Uterus (tissue), 4 donors: Measurements from ENCODE around the gene SLC6A18. TPM values are rescaled to one million over a fixed set of nuclear protein-coding genes. Genes with fewer than 3 reads are reported as not detected.

ENCODE experiments used
- DNase-seq, 2 donors: peaks; one replicate each; pipeline ENCODE4 v3.0.0-alpha.2; 2019 to 2020
- H3K27ac ChIP-seq, 2 donors: fragments of 200-600 bp; sonication (generic); 1 replicate in 1 of 2; 2 replicates in 1 of 2; pipeline ENCODE4 v1.5.1; 2016 to 2018
- H3K27me3 ChIP-seq, 2 donors: fragments of 200-600 bp; sonication (generic); one replicate each; pipeline ENCODE4 v1.5.1; 2018 to 2019; ENCODE audit warnings: control low read depth in 1 of 2
- H3K36me3 ChIP-seq, 2 donors: fragments of 200-600 bp; sonication (generic); one replicate each; pipeline ENCODE4 v1.5.1; 2019; ENCODE audit warnings: control low read depth in 1 of 2
- H3K4me1 ChIP-seq, 2 donors: fragments of 200-600 bp; sonication (generic); one replicate each; pipeline ENCODE4 v1.5.1; 2018 to 2019; ENCODE audit warnings: control low read depth in 1 of 2
- H3K4me3 ChIP-seq, 2 donors: fragments of 200-600 bp; sonication (generic); 1 replicate in 1 of 2; 2 replicates in 1 of 2; pipeline ENCODE4 v1.5.1; 2018 to 2019; ENCODE audit warnings: mild to moderate bottlenecking in 1 of 2
- H3K9me3 ChIP-seq, 2 donors: fragments of 200-600 bp; sonication (generic); one replicate each; pipeline ENCODE4 v1.5.1; 2019; ENCODE audit warnings: control low read depth in 1 of 2
- POLR2A ChIP-seq, 2 donors: fragments of 450-650 bp; IDR thresholded peaks; one replicate each; pipeline ENCODE4 v1.6.1; 2016; ENCODE audit warnings: antibody characterized with exemption in 2 of 2, mild to moderate bottlenecking in 1 of 2, moderate library complexity in 1 of 2
- intact Hi-C: fragments of 100-400 bp; cut with DNase I; formaldehyde crosslinking; loops from one replicate; pipeline ENCODE4 v1.15.1; 2023; ENCODE audit warnings: low total_unique reads
- total RNA-seq, 4 donors: library from RNA; depleted of rRNA in 3 of 4; stranded (reverse); fragments of >200 nt in 3 of 4; gene quantifications; one replicate each; pipeline versions ENCODE4 v1.1.0 to v1.2.4, GENCODE V29; 2014 to 2023
- TF ChIP-seq, protein P1 (sequence below), 4 experiments: fragments of 200-600 bp in 2 of 4; fragments of 450-650 bp in 2 of 4; sonication (generic) in 2 of 4; IDR thresholded peaks; one replicate each; pipeline ENCODE4 v1.5.1; 2016 to 2019; ENCODE audit warnings: antibody characterized with exemption in 4 of 4, mild to moderate bottlenecking in 2 of 4, moderate library complexity in 1 of 4
- donor health status: DM: yes; HTN: yes; CAD: no.

Gene SLC6A18
- total RNA-seq, 4 donors from 2014 or later, result not detected

DNA sequence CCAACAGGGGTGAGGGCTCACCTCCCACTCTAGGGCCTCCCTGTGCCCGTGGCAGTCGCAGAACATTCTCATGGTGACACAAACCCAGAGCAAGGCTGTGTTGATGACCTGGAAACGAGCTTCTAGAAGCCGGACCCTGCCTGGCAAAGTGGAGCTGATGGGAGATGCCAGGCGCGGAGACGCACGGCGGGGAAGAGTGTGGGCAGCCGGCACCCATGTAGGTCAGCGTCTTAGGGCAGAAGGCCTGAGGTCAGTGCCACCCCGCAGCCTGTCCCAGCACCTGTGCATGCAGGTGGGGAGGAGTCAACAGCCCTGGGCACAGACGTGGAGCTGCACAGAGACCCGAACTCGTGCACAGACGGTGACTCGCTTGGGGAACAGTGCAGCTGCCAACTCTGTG lies 5.4 kb downstream of the SLC6A18 start:
- no peak for TF ChIP-seq POLR2A (IDR thresholded peaks at IDR 0.05)
- TF ChIP-seq, protein P1, sequence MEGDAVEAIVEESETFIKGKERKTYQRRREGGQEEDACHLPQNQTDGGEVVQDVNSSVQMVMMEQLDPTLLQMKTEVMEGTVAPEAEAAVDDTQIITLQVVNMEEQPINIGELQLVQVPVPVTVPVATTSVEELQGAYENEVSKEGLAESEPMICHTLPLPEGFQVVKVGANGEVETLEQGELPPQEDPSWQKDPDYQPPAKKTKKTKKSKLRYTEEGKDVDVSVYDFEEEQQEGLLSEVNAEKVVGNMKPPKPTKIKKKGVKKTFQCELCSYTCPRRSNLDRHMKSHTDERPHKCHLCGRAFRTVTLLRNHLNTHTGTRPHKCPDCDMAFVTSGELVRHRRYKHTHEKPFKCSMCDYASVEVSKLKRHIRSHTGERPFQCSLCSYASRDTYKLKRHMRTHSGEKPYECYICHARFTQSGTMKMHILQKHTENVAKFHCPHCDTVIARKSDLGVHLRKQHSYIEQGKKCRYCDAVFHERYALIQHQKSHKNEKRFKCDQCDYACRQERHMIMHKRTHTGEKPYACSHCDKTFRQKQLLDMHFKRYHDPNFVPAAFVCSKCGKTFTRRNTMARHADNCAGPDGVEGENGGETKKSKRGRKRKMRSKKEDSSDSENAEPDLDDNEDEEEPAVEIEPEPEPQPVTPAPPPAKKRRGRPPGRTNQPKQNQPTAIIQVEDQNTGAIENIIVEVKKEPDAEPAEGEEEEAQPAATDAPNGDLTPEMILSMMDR (IDR thresholded peaks at IDR 0.05), result no peak
- DNase-seq, result no peak
- Histone ChIP-seq H3K4me3 (no peak overlapping the region), H3K27me3 (no peaks in the 10 kb centered on the region), H3K4me1 (no peaks in the 10 kb centered on the region), H3K36me3 (no peaks in the 10 kb centered on the region), H3K9me3 (no peaks in the 10 kb centered on the region), H3K27ac (no peak overlapping the region)
- intact Hi-C loops, result no loop called here

DNA sequence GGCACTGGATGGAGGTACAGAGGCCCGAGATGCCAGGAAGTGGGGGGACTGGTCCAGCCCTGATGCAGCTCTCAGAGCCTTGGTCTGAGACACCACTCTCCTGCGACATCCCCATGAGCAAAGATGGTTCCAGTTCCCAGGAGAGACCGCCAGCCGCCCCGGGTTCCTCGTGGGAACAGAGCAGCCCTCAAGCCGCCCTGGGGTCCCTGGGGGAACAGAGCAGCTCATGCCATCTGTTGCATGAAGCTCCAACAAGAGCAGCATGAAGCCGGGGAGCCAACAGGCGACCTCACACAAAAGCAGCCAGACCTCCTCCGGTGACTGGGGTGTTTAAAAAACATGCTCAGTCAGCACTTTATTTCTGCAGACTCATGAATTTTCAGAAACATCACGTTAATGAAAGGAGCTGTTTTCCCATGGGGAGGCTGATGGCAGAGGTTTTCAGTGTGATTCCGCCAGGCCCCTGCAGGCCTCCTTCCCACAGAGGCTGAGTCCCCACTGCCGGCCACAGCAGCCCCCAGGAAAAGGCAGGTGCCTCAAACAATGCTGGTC lies 6.2 kb downstream of the SLC6A18 start:
- intact Hi-C loops, result no loop called here

DNA sequence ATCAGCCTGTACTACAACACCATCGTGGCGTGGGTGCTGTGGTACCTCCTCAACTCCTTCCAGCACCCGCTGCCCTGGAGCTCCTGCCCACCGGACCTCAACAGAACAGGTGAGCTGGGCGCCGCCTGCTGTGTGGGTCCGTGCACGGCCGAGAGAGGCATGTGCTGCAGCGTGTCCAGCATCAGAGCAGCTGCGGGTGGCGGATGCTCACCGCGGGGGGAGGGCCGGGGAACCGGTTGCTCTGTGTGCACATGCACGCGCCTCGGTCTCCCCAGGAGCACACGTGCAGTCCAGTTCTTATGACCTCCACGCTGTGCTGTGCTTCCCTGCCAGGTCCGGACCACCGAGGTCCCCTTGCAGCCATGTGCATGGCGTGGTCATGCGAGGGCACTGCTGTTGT lies 7.6 kb downstream of the SLC6A18 start:
- no peaks in the 10 kb centered on the region for H3K27me3 ChIP-seq
- no peak for TF ChIP-seq POLR2A (IDR thresholded peaks at IDR 0.05)
- TF ChIP-seq, protein P1 (IDR thresholded peaks at IDR 0.05), result no peak
- no peak overlapping the region for H3K27ac ChIP-seq
- H3K4me1 ChIP-seq, result no peaks in the 10 kb centered on the region
- intact Hi-C loops, result no loop called here
- H3K4me3 ChIP-seq, result no peak overlapping the region
- no peak for DNase-seq
- H3K36me3 ChIP-seq, result no peaks in the 10 kb centered on the region
- no peaks in the 10 kb centered on the region for H3K9me3 ChIP-seq

More for the DNA sequence above, 6.2 kb downstream of the SLC6A18 start:
- H3K36me3 ChIP-seq, result no peaks in the 10 kb centered on the region
- no peaks in the 10 kb centered on the region for H3K4me1 ChIP-seq
- H3K27ac ChIP-seq, result no peak overlapping the region
- TF ChIP-seq POLR2A (IDR thresholded peaks at IDR 0.05), result no peak
- TF ChIP-seq, protein P1 (IDR thresholded peaks at IDR 0.05), result no peak
- no peak for DNase-seq
- H3K27me3 ChIP-seq, result no peaks in the 10 kb centered on the region
- no peaks in the 10 kb centered on the region for H3K9me3 ChIP-seq
- H3K4me3 ChIP-seq, result no peak overlapping the region

DNA sequence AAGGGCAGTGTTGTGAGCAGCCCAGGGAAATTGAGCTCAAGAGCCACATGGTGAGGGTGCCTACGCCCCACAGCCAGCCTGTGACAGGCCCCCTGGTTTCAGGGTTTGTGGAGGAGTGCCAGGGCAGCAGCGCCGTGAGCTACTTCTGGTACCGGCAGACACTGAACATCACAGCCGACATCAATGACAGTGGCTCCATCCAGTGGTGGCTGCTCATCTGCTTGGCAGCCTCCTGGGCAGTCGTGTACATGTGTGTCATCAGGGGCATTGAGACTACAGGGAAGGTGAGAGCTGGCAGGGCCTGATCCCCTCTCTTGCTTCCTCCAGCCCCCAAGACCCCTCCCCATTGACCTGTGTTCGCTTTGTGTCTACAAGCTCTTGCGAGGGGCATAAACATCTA lies 10.2 kb downstream of the SLC6A18 start:
- no peaks in the 10 kb centered on the region for H3K4me1 ChIP-seq
- H3K27me3 ChIP-seq, result no peaks in the 10 kb centered on the region
- H3K9me3 ChIP-seq, result no peaks in the 10 kb centered on the region
- no peak overlapping the region for H3K4me3 ChIP-seq
- intact Hi-C loops, result no loop called here
- TF ChIP-seq POLR2A (IDR thresholded peaks at IDR 0.05), result no peak
- TF ChIP-seq, protein P1 (IDR thresholded peaks at IDR 0.05), result no peak
- no peak for DNase-seq
- H3K36me3 ChIP-seq, result no peaks in the 10 kb centered on the region
- no peak overlapping the region for H3K27ac ChIP-seq

DNA sequence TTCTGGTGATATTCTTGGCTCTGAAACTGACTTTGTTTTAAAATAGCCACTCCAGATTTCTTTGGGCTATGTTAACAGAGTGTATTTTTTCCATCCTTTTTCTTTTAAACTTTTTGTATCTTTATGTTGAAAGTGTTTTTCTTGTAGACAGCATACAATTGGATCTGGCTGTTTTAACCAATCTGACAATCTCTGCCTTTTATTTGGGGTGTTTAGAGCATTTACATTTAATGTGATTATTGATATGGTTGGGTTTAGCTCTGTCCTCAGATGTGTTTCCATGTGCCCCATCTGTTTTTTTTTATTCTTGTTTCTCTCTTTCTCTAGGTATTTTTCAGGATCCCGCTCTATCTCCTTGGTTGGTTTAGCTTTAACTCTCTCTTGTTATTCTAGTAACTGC lies 10.7 kb downstream of the SLC6A18 start:
- no peak for TF ChIP-seq POLR2A (IDR thresholded peaks at IDR 0.05)
- TF ChIP-seq, protein P1 (IDR thresholded peaks at IDR 0.05), result no peak
- DNase-seq, result no peak
- Histone ChIP-seq H3K9me3 (no peaks in the 10 kb centered on the region), H3K27ac (no peak overlapping the region), H3K4me1 (no peaks in the 10 kb centered on the region), H3K4me3 (no peak overlapping the region), H3K27me3 (no peaks in the 10 kb centered on the region), H3K36me3 (no peaks in the 10 kb centered on the region)
- intact Hi-C loops, result no loop called here
